ENCODE measurements around the gene PXDN. TPM values are rescaled to one million over a fixed set of nuclear protein-coding genes. Genes with fewer than 3 reads are reported as not detected.
A peak's percentile ranks its signal among the peaks of the same experiment; 100 is the strongest.

The PXDN gene
- total RNA-seq, 4 donors from 2014 or later, result 7.0 to 9.5 (median 9.4) TPM

DNA sequence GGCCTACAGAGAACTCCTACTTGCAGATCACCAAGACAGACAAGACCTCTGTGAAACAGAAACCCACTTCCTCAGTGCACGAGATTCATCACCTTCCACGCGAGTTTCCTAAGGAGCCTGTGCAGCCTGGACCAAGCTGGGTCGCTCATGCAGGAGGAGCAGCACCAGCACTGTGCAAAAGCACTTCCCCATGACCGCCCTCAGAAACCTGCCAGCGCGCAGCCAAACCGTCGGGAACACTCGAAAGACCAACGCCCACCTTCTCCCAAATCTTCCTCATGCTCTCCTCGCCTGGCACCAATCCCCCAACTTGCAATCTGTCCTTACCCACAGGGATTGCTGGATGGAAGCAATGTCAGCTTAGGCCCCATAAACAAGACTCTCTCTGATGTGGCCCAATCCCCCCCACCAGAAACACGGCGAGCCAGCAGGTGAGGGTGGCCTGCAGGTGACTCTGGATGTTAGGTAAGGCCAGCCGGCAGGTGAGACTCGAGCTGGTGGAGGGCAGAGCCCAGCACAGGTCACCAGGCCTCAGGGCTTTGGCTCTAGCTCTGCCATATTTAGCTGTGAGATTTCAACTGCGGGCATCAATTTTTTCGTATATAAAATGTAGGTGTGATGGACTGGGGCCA lies 69.4 kb downstream of the PXDN start:
- Histone ChIP-seq H3K9me3 (no peaks in the 10 kb centered on the region), H3K4me3 (no peak overlapping the region), H3K27me3 (no peaks in the 10 kb centered on the region), H3K4me1 (no peaks in the 10 kb centered on the region), H3K36me3 (peaks cover 46% of the 10 kb centered on the region), H3K27ac (no peak overlapping the region)
- DNase-seq (ENCODE audit: low spot score in 2 of 2), result no peak
- TF ChIP-seq POLR2A (IDR thresholded peaks at IDR 0.05), result no peak
- WGBS, result 83% methylated on average over 18 of the region's 18 CpGs

DNA sequence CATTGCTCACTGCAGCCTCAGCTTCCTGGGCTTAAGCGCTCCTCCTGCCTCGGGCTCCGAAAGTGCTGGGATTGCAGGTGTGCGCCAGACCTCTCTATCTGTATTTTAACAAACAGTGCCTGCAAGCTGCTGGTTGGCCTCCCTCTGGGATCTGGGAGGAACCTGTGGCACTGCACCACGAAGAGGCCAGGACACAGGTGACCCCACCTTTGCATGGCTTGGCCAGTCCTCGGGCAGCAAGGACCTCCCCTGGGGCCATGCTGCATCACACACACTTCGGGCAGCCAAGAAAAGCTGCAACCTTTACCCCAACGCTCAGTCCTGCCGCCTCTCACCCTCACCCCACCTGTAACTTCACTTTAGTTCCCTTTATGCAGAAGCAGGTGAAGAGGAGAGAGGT lies 70.0 kb downstream of the PXDN start:
- TF ChIP-seq POLR2A (IDR thresholded peaks at IDR 0.05), result no peak
- TF ChIP-seq, protein P1, sequence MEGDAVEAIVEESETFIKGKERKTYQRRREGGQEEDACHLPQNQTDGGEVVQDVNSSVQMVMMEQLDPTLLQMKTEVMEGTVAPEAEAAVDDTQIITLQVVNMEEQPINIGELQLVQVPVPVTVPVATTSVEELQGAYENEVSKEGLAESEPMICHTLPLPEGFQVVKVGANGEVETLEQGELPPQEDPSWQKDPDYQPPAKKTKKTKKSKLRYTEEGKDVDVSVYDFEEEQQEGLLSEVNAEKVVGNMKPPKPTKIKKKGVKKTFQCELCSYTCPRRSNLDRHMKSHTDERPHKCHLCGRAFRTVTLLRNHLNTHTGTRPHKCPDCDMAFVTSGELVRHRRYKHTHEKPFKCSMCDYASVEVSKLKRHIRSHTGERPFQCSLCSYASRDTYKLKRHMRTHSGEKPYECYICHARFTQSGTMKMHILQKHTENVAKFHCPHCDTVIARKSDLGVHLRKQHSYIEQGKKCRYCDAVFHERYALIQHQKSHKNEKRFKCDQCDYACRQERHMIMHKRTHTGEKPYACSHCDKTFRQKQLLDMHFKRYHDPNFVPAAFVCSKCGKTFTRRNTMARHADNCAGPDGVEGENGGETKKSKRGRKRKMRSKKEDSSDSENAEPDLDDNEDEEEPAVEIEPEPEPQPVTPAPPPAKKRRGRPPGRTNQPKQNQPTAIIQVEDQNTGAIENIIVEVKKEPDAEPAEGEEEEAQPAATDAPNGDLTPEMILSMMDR (IDR thresholded peaks at IDR 0.05), result no peak
- H3K4me3 ChIP-seq, result no peak overlapping the region
- peak in 1 of 2 donors; percentile 66 for DNase-seq (ENCODE audit: low spot score in 2 of 2)
- H3K27ac ChIP-seq, result no peak overlapping the region
- no peaks in the 10 kb centered on the region for H3K9me3 ChIP-seq
- H3K27me3 ChIP-seq, result no peaks in the 10 kb centered on the region
- no peaks in the 10 kb centered on the region for H3K4me1 ChIP-seq
- WGBS, result 87% methylated on average over 9 of the region's 9 CpGs
- H3K36me3 ChIP-seq, result peaks cover 43% of the 10 kb centered on the region

DNA sequence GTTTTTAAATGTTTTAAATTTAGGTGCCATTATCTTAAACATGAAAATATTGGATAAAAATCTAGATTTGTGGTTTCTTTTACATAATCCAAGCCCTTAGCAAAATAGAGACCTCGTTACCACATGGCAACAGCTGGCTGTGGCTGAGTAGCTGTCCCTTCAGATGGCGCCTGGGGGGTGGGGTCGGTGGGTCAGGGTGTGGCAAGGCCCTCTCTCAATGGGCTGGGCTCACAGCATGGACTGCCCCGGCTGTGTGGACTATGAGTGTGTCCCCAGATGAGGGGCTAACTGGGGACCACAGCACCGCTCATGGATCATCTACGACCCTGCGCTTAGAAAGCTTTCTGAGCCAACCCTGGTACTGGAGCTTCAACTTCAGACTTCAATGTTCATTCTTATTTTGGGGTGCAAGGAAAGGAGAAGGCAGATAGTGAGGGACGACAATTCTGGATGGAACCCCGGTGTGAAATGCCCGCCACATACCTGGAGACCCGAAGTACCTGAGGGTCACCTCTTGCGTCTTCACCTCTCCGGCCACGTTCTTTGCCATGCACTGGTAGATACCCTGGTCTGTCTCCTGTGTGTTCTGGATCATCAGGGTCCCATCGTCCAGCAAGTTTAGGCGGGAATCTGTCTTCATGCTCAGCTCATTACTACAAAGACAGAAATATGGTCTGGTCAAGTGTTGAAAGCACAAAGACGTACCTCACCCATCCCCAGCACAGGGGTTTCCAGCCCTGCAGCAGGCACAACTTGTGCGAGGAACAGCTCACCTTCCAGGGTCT lies 71.0 kb downstream of the PXDN start:
- Histone ChIP-seq H3K27me3 (no peaks in the 10 kb centered on the region), H3K36me3 (peaks cover 36% of the 10 kb centered on the region), H3K4me1 (no peaks in the 10 kb centered on the region), H3K27ac (no peak overlapping the region), H3K4me3 (no peak overlapping the region), H3K9me3 (no peaks in the 10 kb centered on the region)
- TF ChIP-seq EP300 (IDR thresholded peaks at IDR 0.05) (no peak), POLR2AphosphoS5 (IDR thresholded peaks at IDR 0.05) (no peak), POLR2A (IDR thresholded peaks at IDR 0.05) (no peak)
- TF ChIP-seq, protein P1 (IDR thresholded peaks at IDR 0.05), result no peak
- DNase-seq (ENCODE audit: low spot score in 2 of 2), result peak in 1 of 2 donors; percentile 71
- 93% methylated on average over 18 of the region's 18 CpGs for WGBS

DNA sequence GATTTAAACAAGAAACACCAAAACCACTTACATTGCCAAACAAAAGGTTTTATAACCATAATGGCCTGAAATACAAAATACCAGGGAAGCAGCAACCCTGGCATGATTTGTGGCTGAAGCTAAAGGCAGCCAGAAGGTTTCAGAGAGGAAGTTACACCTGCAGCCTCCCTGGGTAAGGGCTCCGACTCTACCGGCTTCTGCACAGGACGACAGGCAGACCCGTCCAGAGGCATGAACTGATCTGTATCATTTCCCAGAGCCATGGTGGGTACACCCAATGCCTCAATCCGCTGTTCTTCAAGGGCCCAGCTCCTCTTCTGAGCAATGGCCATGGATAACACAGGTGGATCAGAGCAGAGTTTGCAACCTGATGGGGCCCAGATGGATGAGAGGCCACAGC lies 71.6 kb downstream of the PXDN start:
- TF ChIP-seq POLR2AphosphoS5 (IDR thresholded peaks at IDR 0.05), result no peak
- TF ChIP-seq EP300 (IDR thresholded peaks at IDR 0.05), result no peak
- TF ChIP-seq, protein P1 (IDR thresholded peaks at IDR 0.05), result no peak
- TF ChIP-seq POLR2A (IDR thresholded peaks at IDR 0.05), result no peak
- WGBS, result 92% methylated on average over 5 of the region's 5 CpGs

DNA sequence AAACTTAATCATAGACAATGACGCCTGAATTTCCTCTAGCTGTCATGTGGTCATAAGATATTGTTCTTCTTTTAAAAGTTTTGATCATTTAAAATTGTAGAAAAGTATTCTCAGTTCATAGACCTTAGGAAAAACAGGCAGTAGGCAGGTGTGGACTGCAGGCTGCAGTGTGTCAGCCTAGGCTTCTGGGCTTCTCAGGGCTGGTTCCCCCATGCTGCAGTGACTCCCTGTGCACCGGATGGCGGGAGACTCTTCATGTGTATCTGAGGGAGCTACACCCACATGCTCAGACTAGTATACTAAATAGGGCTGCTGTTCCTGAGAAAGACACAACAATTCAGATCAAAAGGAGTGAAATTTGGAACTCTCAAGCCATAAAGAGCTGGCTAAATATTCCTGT lies 72.4 kb downstream of the PXDN start:
- Histone ChIP-seq H3K36me3 (peaks cover 29% of the 10 kb centered on the region), H3K4me1 (no peaks in the 10 kb centered on the region), H3K27me3 (no peaks in the 10 kb centered on the region), H3K27ac (no peak overlapping the region), H3K4me3 (no peak overlapping the region), H3K9me3 (no peaks in the 10 kb centered on the region)
- WGBS, result 87% methylated on average over 3 of the region's 3 CpGs
- no peak for TF ChIP-seq EP300 (IDR thresholded peaks at IDR 0.05)
- TF ChIP-seq POLR2A (IDR thresholded peaks at IDR 0.05), result no peak
- TF ChIP-seq, protein P1 (IDR thresholded peaks at IDR 0.05), result no peak
- TF ChIP-seq POLR2AphosphoS5 (IDR thresholded peaks at IDR 0.05), result no peak
- DNase-seq (ENCODE audit: low spot score in 2 of 2), result no peak

More for the DNA sequence above, 71.6 kb downstream of the PXDN start:
- Histone ChIP-seq H3K4me3 (no peak overlapping the region), H3K36me3 (peaks cover 34% of the 10 kb centered on the region), H3K4me1 (no peaks in the 10 kb centered on the region), H3K27ac (no peak overlapping the region), H3K9me3 (no peaks in the 10 kb centered on the region), H3K27me3 (no peaks in the 10 kb centered on the region)
- DNase-seq (ENCODE audit: low spot score in 2 of 2), result no peak

All from suprapubic skin (tissue), 4 donors.